Kidney (tissue), 14 donors: ENCODE data around the gene GLRA3. TPM values are rescaled to one million over a fixed set of nuclear protein-coding genes. Genes with fewer than 3 reads are reported as not detected.

Experiments
- DNase-seq, 5 donors: peaks; one replicate each; pipeline ENCODE4 v3.0.0-alpha.2; 2013 to 2020
- FAIRE-seq: peaks from 2 replicates; lab custom pipeline; 2012; peaks lifted over from hg19 to GRCh38; lab: Jason Lieb, UNC
- H3K27ac ChIP-seq, 2 donors: one replicate each; pipeline ENCODE4 v1.7.0; 2013; ENCODE audit warnings: low read depth in 2 of 2, low read length in 2 of 2, inconsistent platforms in 1 of 2
- H3K27me3 ChIP-seq: one replicate; pipeline ENCODE4 v1.7.1; 2013; ENCODE audit warnings: low read length, inconsistent platforms; ENCODE audit not compliant: control insufficient read depth, insufficient read depth
- H3K36me3 ChIP-seq, 3 donors: one replicate each; pipeline versions ENCODE4 v1.7.0 to v1.7.1; 2013; ENCODE audit warnings: low read length in 3 of 3, control low read depth in 1 of 3, inconsistent platforms in 1 of 3; ENCODE audit not compliant: insufficient read depth in 3 of 3, control insufficient read depth in 2 of 3
- H3K4me1 ChIP-seq, 3 donors: one replicate each; pipeline versions ENCODE4 v1.7.0 to v1.7.1; 2013; ENCODE audit warnings: low read length in 3 of 3, inconsistent platforms in 1 of 3, low read depth in 1 of 3; ENCODE audit not compliant: control insufficient read depth in 2 of 3, insufficient read depth in 2 of 3
- H3K4me3 ChIP-seq, 3 donors: one replicate each; pipeline versions ENCODE4 v1.7.0 to v1.8.1; 2013; ENCODE audit warnings: low read length in 3 of 3, control low read depth in 1 of 3, inconsistent platforms in 1 of 3
- H3K9ac ChIP-seq, 3 donors: one replicate each; pipeline versions ENCODE4 v1.7.0 to v1.7.1; 2013; ENCODE audit warnings: low read length in 3 of 3, control low read depth in 1 of 3, inconsistent platforms in 1 of 3
- H3K9me3 ChIP-seq, 3 donors: one replicate each; pipeline versions ENCODE4 v1.7.0 to v1.7.1; 2013; ENCODE audit warnings: low read length in 3 of 3, control low read depth in 1 of 3, inconsistent platforms in 1 of 3; ENCODE audit not compliant: control insufficient read depth in 2 of 3, insufficient read depth in 1 of 3
- intact Hi-C: fragments of 100-400 bp; cut with DNase I; formaldehyde crosslinking; loops from one replicate; pipeline ENCODE4 v1.11.1; 2022
- polyA plus RNA-seq: library from polyadenylated mRNA; stranded (reverse); fragments of 350-450 nt; fragmentation: Illumina TruSeq; extraction: RNeasy Lipid Tissue Mini Kit (QIAGEN cat#74804); gene quantifications from one replicate; pipeline ENCODE4 v1.2.3, GENCODE V29; 2014; ENCODE audit warnings: low read depth, low replicate concordance; ENCODE audit not compliant: insufficient read depth
- total RNA-seq: library from RNA; stranded (reverse); fragmentation: NEBNext Ultra II Directional; extraction: Animal tissue kit (Norgen Biotek cat#: 25700); gene quantifications from one replicate; pipeline ENCODE4 v1.2.1, GENCODE V29; 2021
- TF ChIP-seq, protein P1 (sequence below): IDR thresholded peaks from 3 replicates; pipeline ENCODE4 v1.5.1; 2012; ENCODE audit warnings: mild to moderate bottlenecking, moderate library complexity, borderline replicate concordance; ENCODE audit not compliant: insufficient read depth; ENCODE audit errors: extremely low read depth
- donor health status: control.
- donor health status: control.
- donor health status: control.
- donor health status: control.
- donor health status: control.
- donor health status: DM: yes; HTN: yes; CAD: no.
- donor health status: Normal renal cell carcinoma (clear cell type).

GLRA3 gene
- total and polyA plus RNA-seq, 2 donors from 2014 or later, result 0.13 TPM; not detected in 1

DNA sequence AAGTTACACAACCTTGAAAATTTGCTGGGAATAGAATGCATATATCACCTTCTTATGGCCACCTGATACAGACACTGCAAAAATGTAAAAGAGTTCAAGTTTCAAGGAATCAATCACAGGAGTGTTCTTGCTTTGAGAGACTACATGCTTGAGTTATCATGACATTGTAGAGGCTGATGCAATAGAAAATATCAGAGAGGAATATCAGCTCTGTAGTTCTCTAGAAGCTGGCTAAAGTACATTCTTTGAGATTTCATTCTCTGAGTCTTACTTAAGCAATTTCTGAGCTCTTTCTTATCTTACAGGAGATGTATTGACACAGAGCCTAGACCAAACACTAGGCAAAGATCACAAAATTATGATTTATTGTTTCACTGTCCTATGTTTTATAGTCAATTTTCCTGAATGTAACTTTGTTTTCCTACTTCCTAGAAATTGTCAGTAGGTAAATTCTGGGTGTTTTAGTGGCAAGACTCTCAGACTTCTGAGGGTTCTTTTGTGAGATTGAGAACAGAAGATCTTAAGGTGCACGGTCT is 154.7 kb downstream of the GLRA3 start:
- DNase-seq (peak in 2 of 5 donors; percentile 1 to 13), FAIRE-seq (no peak)
- intact Hi-C loops, result no loop called here
- TF ChIP-seq, protein P1, sequence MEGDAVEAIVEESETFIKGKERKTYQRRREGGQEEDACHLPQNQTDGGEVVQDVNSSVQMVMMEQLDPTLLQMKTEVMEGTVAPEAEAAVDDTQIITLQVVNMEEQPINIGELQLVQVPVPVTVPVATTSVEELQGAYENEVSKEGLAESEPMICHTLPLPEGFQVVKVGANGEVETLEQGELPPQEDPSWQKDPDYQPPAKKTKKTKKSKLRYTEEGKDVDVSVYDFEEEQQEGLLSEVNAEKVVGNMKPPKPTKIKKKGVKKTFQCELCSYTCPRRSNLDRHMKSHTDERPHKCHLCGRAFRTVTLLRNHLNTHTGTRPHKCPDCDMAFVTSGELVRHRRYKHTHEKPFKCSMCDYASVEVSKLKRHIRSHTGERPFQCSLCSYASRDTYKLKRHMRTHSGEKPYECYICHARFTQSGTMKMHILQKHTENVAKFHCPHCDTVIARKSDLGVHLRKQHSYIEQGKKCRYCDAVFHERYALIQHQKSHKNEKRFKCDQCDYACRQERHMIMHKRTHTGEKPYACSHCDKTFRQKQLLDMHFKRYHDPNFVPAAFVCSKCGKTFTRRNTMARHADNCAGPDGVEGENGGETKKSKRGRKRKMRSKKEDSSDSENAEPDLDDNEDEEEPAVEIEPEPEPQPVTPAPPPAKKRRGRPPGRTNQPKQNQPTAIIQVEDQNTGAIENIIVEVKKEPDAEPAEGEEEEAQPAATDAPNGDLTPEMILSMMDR, result no peak
- H3K36me3 ChIP-seq, result no peaks in the 10 kb centered on the region
- no peaks in the 10 kb centered on the region for H3K4me1 ChIP-seq
- no peak overlapping the region for H3K9ac ChIP-seq
- H3K9me3 ChIP-seq, result no peaks in the 10 kb centered on the region
- H3K27me3 ChIP-seq, result no peaks in the 10 kb centered on the region
- no peak overlapping the region for H3K4me3 ChIP-seq
- no peak overlapping the region for H3K27ac ChIP-seq

DNA sequence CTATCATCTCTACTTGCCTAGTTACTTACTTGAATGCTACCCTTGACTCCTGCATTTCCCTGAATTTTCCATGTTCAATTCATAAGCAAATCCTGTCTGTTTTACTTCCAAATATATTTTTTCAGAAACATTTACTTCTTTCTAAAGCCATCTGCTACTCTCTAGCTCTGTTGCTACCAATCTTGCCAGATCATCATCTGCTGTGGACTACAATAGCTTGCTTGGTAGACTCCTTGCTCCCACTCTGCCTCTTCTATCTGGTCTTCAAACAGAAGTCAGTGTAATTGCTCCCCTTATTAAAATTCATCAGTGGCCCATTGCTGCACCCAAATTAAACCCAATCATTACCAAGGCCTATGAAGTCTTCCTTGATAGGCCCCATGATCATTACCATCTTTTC is 155.2 kb downstream of the GLRA3 start:
- TF ChIP-seq, protein P1, result no peak

DNA sequence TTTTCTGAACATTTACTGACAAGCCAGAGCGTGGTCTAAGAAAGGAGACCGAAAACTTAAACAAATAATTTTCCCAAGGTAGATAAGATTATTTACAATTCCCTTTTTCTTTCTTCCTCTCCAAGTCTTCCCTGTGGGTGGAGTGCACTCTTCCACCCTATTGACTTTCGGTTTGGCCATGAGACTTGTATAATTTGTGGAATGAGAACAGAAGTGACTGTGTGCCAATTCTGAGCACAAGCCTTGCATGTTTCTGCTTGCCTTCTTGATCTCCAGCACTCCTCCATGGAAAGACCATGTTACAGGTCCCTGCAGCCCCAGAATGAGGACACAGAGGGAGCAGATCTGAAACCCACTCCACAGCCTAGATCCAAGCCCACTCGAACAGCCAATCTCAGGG is 156.8 kb downstream of the GLRA3 start:
- no peaks in the 10 kb centered on the region for H3K36me3 ChIP-seq
- H3K9ac ChIP-seq, result no peak overlapping the region
- no peaks in the 10 kb centered on the region for H3K27me3 ChIP-seq
- no peaks in the 10 kb centered on the region for H3K9me3 ChIP-seq
- no peak overlapping the region for H3K27ac ChIP-seq
- H3K4me3 ChIP-seq, result no peak overlapping the region
- DNase-seq (no peak), FAIRE-seq (no peak)
- TF ChIP-seq, protein P1, result no peak
- H3K4me1 ChIP-seq, result no peaks in the 10 kb centered on the region
- intact Hi-C loops, result no loop called here

More for the DNA sequence above, 155.2 kb downstream of the GLRA3 start:
- no peak for DNase-seq
- Histone ChIP-seq H3K36me3 (no peaks in the 10 kb centered on the region), H3K9me3 (no peaks in the 10 kb centered on the region), H3K4me3 (no peak overlapping the region), H3K27me3 (no peaks in the 10 kb centered on the region), H3K4me1 (no peaks in the 10 kb centered on the region), H3K9ac (no peak overlapping the region), H3K27ac (no peak overlapping the region)
- no peak for FAIRE-seq
- intact Hi-C loops, result no loop called here

DNA sequence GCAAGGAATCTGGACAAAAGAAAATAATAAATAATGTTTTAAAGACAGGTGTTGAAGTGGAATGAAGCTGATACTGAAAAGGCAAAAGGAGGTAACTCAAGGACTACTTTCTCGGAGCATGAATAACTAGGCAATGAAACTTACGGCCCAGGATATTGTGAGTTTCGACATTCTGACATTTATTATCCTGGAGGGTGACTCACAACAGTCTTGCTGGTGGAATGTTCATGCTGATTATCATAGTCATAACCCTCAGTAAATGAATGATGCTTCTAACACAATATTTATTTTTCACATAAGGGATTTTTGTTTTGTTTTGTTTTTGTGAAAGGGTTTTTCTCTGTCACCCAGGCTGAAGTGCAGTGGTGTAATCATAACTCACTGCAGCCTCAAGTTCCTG is 159.8 kb downstream of the GLRA3 start:
- TF ChIP-seq, protein P1, result no peak
- Histone ChIP-seq H3K9me3 (no peaks in the 10 kb centered on the region), H3K27ac (no peak overlapping the region), H3K4me3 (no peak overlapping the region), H3K9ac (no peak overlapping the region), H3K4me1 (no peaks in the 10 kb centered on the region), H3K27me3 (no peaks in the 10 kb centered on the region), H3K36me3 (no peaks in the 10 kb centered on the region)
- intact Hi-C loops, result no loop called here
- DNase-seq, result no peak
- no peak for FAIRE-seq
